GM21447 (cell line): ENCODE data around the gene RAPGEF4.

Source experiments
- ATAC-seq: cut with Tn5 transposase; IDR thresholded peaks from one replicate; pipeline ENCODE4 v1.9.1; 2021; ENCODE audit not compliant: unreplicated experiment

The RAPGEF4 gene

GRCh38 chr2:172994864-172995263, 259.2 kb downstream of the RAPGEF4 start:
- no peak for ATAC-seq

GRCh38 chr2:172995323-172996244, 259.9 kb downstream of the RAPGEF4 start:
- no peak for ATAC-seq

- ATAC-seq = no peak
Measured at GRCh38 chr2:172996387-172996961, 260.8 kb downstream of the RAPGEF4 start.

- no peak for ATAC-seq
Measured at GRCh38 chr2:172997031-172997430, 261.4 kb downstream of the RAPGEF4 start.

- ATAC-seq = no peak
Measured at GRCh38 chr2:172998547-172999272, 263.1 kb downstream of the RAPGEF4 start.

- ATAC-seq = no peak
Measured at GRCh38 chr2:172999641-173000386, 264.2 kb downstream of the RAPGEF4 start.

GRCh38 chr2:173001664-173002604, 266.3 kb downstream of the RAPGEF4 start:
- no peak for ATAC-seq

GRCh38 chr2:173002751-173003541, 267.3 kb downstream of the RAPGEF4 start:
- ATAC-seq = no peak

- ATAC-seq = no peak
Measured at GRCh38 chr2:173008786-173009185, 273.1 kb downstream of the RAPGEF4 start.

- ATAC-seq = no peak
Measured at GRCh38 chr2:173010233-173010632, 274.6 kb downstream of the RAPGEF4 start.

GRCh38 chr2:173016451-173016850, 280.8 kb downstream of the RAPGEF4 start:
- no peak for ATAC-seq

GRCh38 chr2:173017646-173018420, 282.2 kb downstream of the RAPGEF4 start:
- ATAC-seq = no peak

- ATAC-seq = no peak
Measured at GRCh38 chr2:173019755-173020154, 284.1 kb downstream of the RAPGEF4 start.

GRCh38 chr2:173021939-173022371, 286.3 kb downstream of the RAPGEF4 start:
- ATAC-seq = no peak

- no peak for ATAC-seq
Measured at GRCh38 chr2:173023718-173024117, 288.1 kb downstream of the RAPGEF4 start.

- ATAC-seq = no peak
Measured at GRCh38 chr2:173026479-173026878, 290.8 kb downstream of the RAPGEF4 start.

- ATAC-seq = peak; percentile 65
Measured at GRCh38 chr2:173027181-173028128, 291.8 kb downstream of the RAPGEF4 start.
